ENCODE results near the gene RASAL1. TPM values are rescaled to one million over a fixed set of nuclear protein-coding genes. Genes with fewer than 3 reads are reported as not detected.
A peak's percentile ranks its signal among the peaks of the same experiment; 100 is the strongest.
"Not testable (repeated sequence)": the region's sequence is repeated elsewhere in the genome, so short reads cannot be mapped to it uniquely, and the experiment has no call there.

Gene RASAL1
- total and polyA plus RNA-seq, 5 experiments from 2014 or later = 0.13 to 0.76 (median 0.44) TPM

- no peak for DNase-seq
- ATAC-seq = no peak
- Mint-ChIP-seq H3K27ac (no peak overlapping the region), H3K27me3 (peaks cover 0 to 6% (median 5%) of the 10 kb centered on the region in 5 donors), H3K9me3 (peaks cover 0 to 9% (median 3%) of the 10 kb centered on the region in 9 donors), H3K4me1 (peaks cover 0 to 3% (median 0%) of the 10 kb centered on the region in 4 donors), H3K4me3 (no peak overlapping the region), H3K36me3 (peaks cover 0 to 5% (median 4%) of the 10 kb centered on the region in 3 donors)
- POLR2A ChIA-PET = no interaction called here
Observed at GRCh38 chr12:113118142-113118541, 17.4 kb downstream of the RASAL1 start.

DNA sequence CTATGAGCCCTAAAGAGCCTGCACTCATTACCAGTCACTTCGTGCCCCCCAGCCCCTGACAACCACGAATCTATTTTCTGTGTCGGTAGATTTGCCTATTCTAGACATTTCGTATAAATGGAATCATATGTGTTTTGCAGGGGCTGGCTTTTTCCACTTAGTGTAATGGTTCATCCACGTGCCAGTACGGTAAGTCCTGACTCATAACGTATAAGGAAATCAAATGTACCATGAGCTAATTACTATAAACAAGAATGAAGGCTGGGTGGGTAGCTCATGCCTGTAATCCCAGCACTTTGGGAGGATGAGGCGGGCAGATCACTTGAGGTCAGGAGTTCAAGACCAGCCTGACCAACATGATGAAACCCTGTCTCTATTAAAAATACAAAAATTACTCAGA, 17.9 kb downstream of the RASAL1 start:
- POLR2A ChIA-PET = not testable (repeated sequence)

GRCh38 chr12:113116875-113117274, 18.7 kb downstream of the RASAL1 start:
- POLR2A ChIA-PET = no interaction called here
- Mint-ChIP-seq H3K4me3 (no peak overlapping the region), H3K27me3 (peaks cover 0 to 6% (median 0%) of the 10 kb centered on the region in 5 donors), H3K27ac (no peak overlapping the region), H3K9me3 (no peaks in the 10 kb centered on the region), H3K36me3 (no peaks in the 10 kb centered on the region), H3K4me1 (peaks cover 0 to 3% (median 0%) of the 10 kb centered on the region in 4 donors)
- DNase-seq (no peak), ATAC-seq (no peak)

More for the DNA sequence above, 17.9 kb downstream of the RASAL1 start:
- ATAC-seq, H3K4me1 Mint-ChIP-seq, DNase-seq, H3K9me3 Mint-ChIP-seq, H3K4me3 Mint-ChIP-seq, H3K27ac Mint-ChIP-seq, H3K27me3 Mint-ChIP-seq, H3K36me3 Mint-ChIP-seq: not testable (repeated sequence)

- DNase-seq (no peak), ATAC-seq (no peak)
- H3K27ac Mint-ChIP-seq = no peak overlapping the region
- H3K9me3 Mint-ChIP-seq = no peaks in the 10 kb centered on the region
- POLR2A ChIA-PET = no interaction called here
- peaks cover 1 to 6% (median 4%) of the 10 kb centered on the region in 4 donors for H3K4me1 Mint-ChIP-seq
- H3K36me3 Mint-ChIP-seq = no peaks in the 10 kb centered on the region
- peaks cover 0 to 6% (median 0%) of the 10 kb centered on the region in 5 donors for H3K27me3 Mint-ChIP-seq
- no peak overlapping the region for H3K4me3 Mint-ChIP-seq
Observed at GRCh38 chr12:113115455-113116126, 20.0 kb downstream of the RASAL1 start.

GRCh38 chr12:113114447-113115178, 20.9 kb downstream of the RASAL1 start:
- Mint-ChIP-seq H3K36me3 (no peaks in the 10 kb centered on the region), H3K27me3 (peaks cover 0 to 6% (median 0%) of the 10 kb centered on the region in 5 donors), H3K27ac (peak overlapping the region in 1 of 10 donors; percentile 27), H3K4me1 (peaks cover 7 to 15% (median 11%) of the 10 kb centered on the region in 4 donors), H3K4me3 (no peak overlapping the region), H3K9me3 (no peaks in the 10 kb centered on the region)
- no peak for ATAC-seq
- POLR2A ChIA-PET = no interaction called here
- no peak for DNase-seq

DNA sequence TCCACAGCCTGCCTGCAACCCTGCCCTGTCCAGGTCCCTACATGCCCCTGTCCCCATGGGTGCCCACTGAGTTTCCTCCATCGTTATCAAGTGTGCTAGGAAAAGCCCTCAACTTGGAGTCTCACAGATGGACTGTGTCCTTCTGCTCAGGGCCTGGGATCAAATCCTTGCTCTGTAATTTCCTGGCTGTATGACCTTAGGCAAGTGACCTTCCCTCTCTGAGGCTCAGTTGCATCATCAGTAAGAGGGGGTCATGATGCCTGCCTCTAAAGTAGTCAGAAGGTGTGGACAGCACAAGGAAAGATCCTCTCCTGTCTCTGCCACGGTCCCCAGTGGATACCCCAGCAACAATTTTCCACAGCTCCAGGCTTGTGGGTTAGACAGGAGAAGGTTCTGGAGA, 22.2 kb downstream of the RASAL1 start:
- no peak overlapping the region for H3K27ac Mint-ChIP-seq
- H3K4me1 Mint-ChIP-seq = peaks cover 9 to 20% (median 13%) of the 10 kb centered on the region in 4 donors
- no peaks in the 10 kb centered on the region for H3K9me3 Mint-ChIP-seq
- H3K4me3 Mint-ChIP-seq = no peak overlapping the region
- POLR2A ChIA-PET = no interaction called here
- peaks cover 0 to 6% (median 0%) of the 10 kb centered on the region in 5 donors for H3K27me3 Mint-ChIP-seq
- ATAC-seq (no peak), DNase-seq (no peak)
- no peaks in the 10 kb centered on the region for H3K36me3 Mint-ChIP-seq

DNA sequence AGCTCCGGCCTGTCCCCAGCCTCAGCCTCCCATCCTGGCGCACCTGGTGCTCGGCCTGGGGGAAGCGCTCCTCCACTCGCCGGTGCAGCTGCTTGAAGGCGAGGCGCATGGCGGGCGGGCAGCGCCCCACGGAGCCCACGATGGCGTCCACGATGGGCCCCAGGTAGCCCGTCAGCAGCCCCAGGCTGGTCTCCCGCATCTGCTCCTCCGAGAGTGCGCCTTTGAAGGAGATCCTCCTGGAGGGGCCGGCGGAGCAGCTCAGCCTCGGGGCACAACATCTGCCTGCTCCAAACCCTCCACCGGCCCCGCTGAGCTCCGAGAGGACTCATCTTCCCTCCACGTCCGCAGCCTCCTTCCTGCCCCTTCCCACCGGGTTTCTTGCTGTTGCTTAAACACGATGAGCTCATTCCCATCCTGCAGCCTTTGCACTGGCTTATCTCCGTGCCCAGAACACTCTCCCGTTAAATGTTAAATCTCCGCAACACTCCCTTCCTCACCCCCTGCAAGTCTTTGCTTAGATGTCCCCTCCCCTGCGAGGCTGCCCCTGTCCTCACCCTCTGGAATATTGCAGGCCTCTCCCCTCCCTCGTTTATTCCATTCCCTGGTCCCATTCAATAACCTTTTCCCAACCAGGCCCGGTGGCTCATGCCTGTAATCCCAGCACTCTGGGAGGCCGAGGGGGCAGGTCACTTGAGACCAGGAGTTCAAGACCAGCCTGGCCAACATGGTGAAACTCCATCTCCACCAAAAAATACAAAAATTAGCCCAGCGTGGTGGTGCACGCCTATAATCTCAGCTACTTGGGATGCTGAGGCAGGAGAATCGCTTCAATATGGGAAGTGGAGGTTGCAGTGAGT, 23.3 kb downstream of the RASAL1 start:
- DNase-seq = no peak
- Mint-ChIP-seq H3K27ac (no peak overlapping the region), H3K9me3 (no peaks in the 10 kb centered on the region), H3K36me3 (no peaks in the 10 kb centered on the region), H3K27me3 (peaks cover 0 to 6% (median 0%) of the 10 kb centered on the region in 5 donors), H3K4me3 (no peak overlapping the region), H3K4me1 (peaks cover 9 to 20% (median 13%) of the 10 kb centered on the region in 4 donors)
- POLR2A ChIA-PET = no interaction called here
- no peak for ATAC-seq

DNA sequence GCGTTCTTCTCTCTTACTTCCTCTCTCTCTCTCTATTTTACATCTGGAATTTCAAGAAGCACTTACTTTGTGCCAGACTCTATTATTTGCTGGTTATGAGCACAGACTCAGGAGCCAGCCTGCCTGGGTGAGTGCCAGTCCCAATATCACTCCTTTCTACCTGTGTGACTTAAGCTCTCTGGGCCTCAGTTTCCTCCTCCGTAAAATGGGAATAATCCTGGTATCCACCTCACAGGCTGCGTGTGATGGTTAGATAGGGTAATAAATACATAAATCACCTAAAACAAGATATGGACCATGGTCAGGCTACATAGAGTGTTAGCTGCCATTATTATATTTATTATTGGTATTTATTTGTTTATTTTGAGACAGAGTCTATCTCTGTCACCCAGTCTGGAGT, 24.3 kb downstream of the RASAL1 start:
- peaks cover 9 to 20% (median 13%) of the 10 kb centered on the region in 4 donors for H3K4me1 Mint-ChIP-seq
- no peaks in the 10 kb centered on the region for H3K36me3 Mint-ChIP-seq
- H3K27me3 Mint-ChIP-seq = peaks cover 0 to 6% (median 0%) of the 10 kb centered on the region in 5 donors
- H3K4me3 Mint-ChIP-seq = no peak overlapping the region
- POLR2A ChIA-PET = no interaction called here
- H3K9me3 Mint-ChIP-seq = no peaks in the 10 kb centered on the region
- DNase-seq = no peak
- no peak for ATAC-seq
- H3K27ac Mint-ChIP-seq = peak overlapping the region in 1 of 10 donors; percentile 82

DNA sequence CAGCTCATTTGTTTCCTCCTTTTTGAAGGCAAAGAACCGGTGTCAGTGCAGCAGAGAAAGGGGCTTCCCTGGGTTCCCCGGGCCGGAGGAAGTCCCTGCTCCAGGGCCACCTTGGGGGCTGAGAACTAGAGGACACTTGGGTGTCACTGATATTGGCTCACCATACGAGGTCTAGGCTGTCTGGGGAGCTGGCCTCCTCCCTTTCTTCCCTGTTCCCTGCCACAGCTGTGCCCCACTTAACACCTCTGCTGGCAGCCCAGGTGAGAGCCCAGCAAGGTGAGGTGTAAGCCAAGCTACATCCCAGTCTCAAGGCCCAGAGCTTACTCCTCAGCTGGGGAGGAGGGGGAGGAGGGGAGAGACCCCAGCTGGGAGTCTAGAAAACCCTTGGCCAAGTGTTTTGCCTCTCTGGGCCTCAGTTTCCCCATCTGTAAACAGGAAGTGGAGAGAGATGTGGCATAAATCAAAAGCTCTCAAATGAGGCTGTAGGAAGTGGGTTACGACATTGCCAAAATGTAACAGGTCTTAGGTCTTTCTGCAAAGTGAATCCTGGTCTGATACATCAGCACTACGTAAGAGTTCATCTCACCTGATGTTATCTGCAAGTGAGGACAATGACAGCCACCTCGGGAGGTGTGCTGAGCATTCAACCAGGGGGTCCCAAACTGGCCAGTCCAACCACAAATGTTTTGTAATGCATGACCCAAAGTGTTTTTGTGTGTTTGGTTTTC, 25.5 kb downstream of the RASAL1 start:
- DNase-seq = no peak
- H3K4me3 Mint-ChIP-seq = no peak overlapping the region
- POLR2A ChIA-PET = no interaction called here
- no peaks in the 10 kb centered on the region for H3K36me3 Mint-ChIP-seq
- no peaks in the 10 kb centered on the region for H3K9me3 Mint-ChIP-seq
- H3K4me1 Mint-ChIP-seq = peaks cover 9 to 20% (median 13%) of the 10 kb centered on the region in 4 donors
- H3K27me3 Mint-ChIP-seq = peaks cover 0 to 6% (median 0%) of the 10 kb centered on the region in 5 donors
- peak in 1 of 2 donors; percentile 61 for ATAC-seq
- H3K27ac Mint-ChIP-seq = peak overlapping the region in 7 of 10 donors; percentile 40 to 87 (median 53)

DNA sequence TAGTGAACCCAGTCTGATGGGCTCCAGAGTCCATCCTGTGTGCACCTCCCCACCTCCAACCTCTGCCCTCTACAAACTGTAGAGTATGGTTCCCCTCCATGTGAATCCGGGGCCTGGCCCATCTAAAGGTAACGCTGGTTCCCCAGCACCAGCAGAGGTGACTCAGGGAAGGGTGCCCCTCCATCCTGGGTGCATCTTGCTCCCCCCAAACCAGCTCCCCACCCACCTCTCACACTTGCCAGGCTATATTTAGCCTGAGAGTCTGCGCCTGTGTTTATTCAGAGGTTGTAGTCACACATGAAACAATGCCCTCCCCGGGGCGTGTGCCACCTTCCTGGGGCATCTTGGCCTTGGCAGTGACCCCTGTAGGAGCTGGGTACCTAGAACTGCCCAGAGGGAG, 26.2 kb downstream of the RASAL1 start:
- ATAC-seq (no peak), DNase-seq (no peak)
- POLR2A ChIA-PET = no interaction called here
- peak overlapping the region in 4 of 10 donors; percentile 15 to 62 (median 30) for H3K27ac Mint-ChIP-seq
- H3K9me3 Mint-ChIP-seq = no peaks in the 10 kb centered on the region
- H3K4me3 Mint-ChIP-seq = no peak overlapping the region
- H3K36me3 Mint-ChIP-seq = no peaks in the 10 kb centered on the region
- H3K27me3 Mint-ChIP-seq = peaks cover 0 to 2% (median 0%) of the 10 kb centered on the region in 5 donors
- peaks cover 9 to 20% (median 13%) of the 10 kb centered on the region in 4 donors for H3K4me1 Mint-ChIP-seq

DNA sequence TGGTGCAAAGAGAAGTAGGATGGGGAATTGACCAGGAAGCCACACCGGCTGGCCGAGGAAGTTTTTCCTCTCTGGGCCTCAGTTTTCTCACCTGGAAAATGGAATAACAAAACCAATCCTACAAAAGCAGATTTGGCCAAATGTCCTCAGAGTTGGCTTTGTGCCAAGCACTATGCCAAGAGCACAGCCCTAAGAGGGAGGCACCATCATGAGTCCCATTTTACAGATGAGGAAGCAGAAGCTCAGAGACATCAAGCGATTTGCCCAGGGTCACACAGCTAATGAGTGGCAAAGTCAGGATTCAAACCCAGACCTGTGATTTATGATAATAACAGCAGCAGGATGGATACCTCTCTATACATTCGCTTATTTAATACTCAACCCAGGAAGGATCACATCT, 27.3 kb downstream of the RASAL1 start:
- peak overlapping the region in 1 of 10 donors; percentile 76 for H3K27ac Mint-ChIP-seq

GRCh38 chr12:113106361-113106760, 29.2 kb downstream of the RASAL1 start:
- POLR2A ChIA-PET = interaction anchor here (0.6 kb wide), 1 partner anchor 647 kb away, joined by 3 read pairs; no protein-coding TSS in a partner anchor
- H3K9me3 Mint-ChIP-seq = no peaks in the 10 kb centered on the region

More for the DNA sequence above, 27.3 kb downstream of the RASAL1 start:
- DNase-seq (no peak), ATAC-seq (no peak)
- no peak overlapping the region for H3K4me3 Mint-ChIP-seq
- H3K27me3 Mint-ChIP-seq = no peaks in the 10 kb centered on the region
- H3K36me3 Mint-ChIP-seq = no peaks in the 10 kb centered on the region
- no peaks in the 10 kb centered on the region for H3K9me3 Mint-ChIP-seq
- POLR2A ChIA-PET = no interaction called here
- peaks cover 10 to 26% (median 20%) of the 10 kb centered on the region in 4 donors for H3K4me1 Mint-ChIP-seq

More at GRCh38 chr12:113106361-113106760, 29.2 kb downstream of the RASAL1 start:
- Mint-ChIP-seq H3K27me3 (no peaks in the 10 kb centered on the region), H3K4me1 (peaks cover 10 to 26% (median 20%) of the 10 kb centered on the region in 4 donors), H3K36me3 (no peaks in the 10 kb centered on the region), H3K4me3 (no peak overlapping the region), H3K27ac (peak overlapping the region in 3 of 10 donors; percentile 12 to 65 (median 40))
- DNase-seq = no peak
- ATAC-seq = no peak
